Pons (tissue), 1 donor: ENCODE data around the gene ACTBL2.
"Not testable (repeated sequence)": the region's sequence is repeated elsewhere in the genome, so short reads cannot be mapped to it uniquely, and the experiment has no call there.

Experiments used
- DNase-seq: peaks from one replicate; pipeline ENCODE4 v3.0.0-alpha.2; 2016; ENCODE audit warnings: low spot score

The ACTBL2 gene

DNA sequence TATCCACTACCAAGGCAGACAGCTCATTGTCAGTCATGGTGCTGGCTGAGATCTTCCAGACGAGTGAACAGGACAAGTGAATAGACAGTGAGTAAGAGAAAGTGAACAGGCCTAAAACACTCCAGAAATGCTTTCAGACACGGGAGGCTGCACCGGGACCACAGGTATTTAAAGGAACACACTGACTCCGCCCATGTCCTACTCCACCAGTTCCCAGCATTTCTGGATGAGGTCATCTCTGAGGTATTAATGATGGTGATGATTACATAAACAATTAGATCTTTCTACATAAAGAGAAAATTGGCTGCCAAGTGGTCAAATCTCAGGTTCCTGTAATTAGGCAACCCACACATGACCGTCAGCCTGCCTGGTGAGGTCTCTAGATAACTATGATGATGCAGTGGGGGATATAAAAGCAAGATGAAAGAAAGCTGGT, at the start of gene ACTBL2:
Gene ACTBL2, minus strand, starts transcription at position 141 of the 436 bp plus-strand sequence. Its CDS starts 104 bp downstream, at position 37.
- DNase-seq = no peak

GRCh38 chr5:57531333-57531732, 48.7 kb upstream of the ACTBL2 start:
- no peak for DNase-seq

DNA sequence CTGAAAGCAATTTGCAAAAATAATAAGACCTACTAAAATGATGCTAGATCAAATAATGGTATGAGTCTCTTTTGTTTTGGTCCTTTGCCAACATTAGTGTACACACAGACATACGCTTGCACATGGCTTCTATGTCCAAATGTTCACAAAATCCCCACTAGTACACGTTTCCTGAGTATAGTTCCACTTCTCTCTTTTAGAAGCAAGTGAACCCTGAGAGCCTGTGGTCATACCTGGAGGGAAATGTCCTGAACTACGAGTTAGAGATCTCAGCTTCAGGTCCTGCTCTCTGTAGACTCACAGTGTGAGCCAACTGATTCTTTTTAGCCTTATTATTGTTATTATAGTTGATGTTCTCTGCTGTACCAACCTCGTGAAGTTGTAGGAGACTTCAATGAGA, 47.3 kb upstream of the ACTBL2 start:
- DNase-seq = no peak

- DNase-seq = no peak
Measured at GRCh38 chr5:57527870-57528269, 45.3 kb upstream of the ACTBL2 start.

- DNase-seq = no peak
Measured at GRCh38 chr5:57524348-57525060, 41.9 kb upstream of the ACTBL2 start.

DNA sequence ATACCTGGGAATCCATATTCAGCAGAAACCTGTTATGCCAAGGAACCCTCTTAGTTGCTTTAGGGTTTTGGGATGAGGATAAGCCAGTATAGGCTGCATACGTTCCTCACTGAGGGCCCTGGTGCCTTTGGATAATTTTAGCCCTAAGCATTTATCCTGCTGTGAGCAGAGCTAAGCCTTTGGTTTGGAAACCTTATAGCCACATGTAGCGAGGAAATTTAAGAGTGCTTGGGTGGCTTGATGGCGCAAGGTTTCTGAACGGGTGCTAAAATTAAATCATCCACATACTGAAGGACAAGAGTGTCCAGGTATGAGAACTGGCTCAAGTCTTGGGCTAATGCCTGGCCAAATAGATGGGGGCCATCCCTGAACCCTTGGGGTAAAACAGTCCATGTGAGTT, 39.9 kb upstream of the ACTBL2 start:
- DNase-seq = not testable (repeated sequence)

- not testable (repeated sequence) for DNase-seq
Measured at GRCh38 chr5:57518415-57518814, 35.8 kb upstream of the ACTBL2 start.

DNA sequence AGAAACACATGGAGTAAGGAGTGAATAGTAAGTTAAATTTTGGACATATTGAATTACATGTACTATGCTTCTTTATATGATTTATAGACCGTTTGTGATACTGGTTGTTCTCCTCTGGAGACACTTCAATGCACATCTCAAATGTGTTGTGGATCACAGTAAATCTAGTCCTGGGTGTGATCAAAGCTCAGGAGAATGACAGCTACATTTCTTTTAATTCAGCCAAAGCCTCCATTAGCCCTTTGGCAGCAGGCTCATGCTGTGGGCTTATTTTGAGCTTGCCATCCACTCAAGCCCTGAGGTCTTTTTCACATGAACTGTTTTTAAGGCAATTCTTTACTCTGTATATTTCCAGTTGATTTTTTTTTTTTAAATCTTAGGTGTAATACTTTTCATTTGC, 34.6 kb upstream of the ACTBL2 start:
- no peak for DNase-seq

- no peak for DNase-seq
Measured at GRCh38 chr5:57513785-57514184, 31.2 kb upstream of the ACTBL2 start.

DNA sequence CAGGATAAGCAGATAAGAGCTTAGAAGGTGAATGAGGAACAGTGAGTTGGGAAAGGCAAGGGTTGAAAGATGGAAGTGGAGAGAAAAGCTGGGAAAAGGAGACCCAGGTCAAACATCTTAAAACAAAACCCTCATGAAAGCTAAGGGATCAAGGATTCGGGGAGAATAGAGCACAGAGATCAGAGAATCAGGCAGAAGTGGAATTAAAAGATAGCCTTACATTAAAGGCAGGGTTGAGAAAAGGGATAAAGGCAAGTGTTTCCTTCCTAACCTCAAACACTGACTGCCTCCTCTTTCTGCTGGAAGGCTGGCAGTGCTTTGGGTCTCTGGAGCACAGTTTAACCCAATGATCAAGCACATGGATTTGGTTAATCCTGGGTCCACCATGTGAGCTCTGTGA, 28.7 kb upstream of the ACTBL2 start:
- no peak for DNase-seq

- DNase-seq = no peak
Measured at GRCh38 chr5:57509501-57510260, 27.1 kb upstream of the ACTBL2 start.

GRCh38 chr5:57508211-57508610, 25.6 kb upstream of the ACTBL2 start:
- DNase-seq = no peak

DNA sequence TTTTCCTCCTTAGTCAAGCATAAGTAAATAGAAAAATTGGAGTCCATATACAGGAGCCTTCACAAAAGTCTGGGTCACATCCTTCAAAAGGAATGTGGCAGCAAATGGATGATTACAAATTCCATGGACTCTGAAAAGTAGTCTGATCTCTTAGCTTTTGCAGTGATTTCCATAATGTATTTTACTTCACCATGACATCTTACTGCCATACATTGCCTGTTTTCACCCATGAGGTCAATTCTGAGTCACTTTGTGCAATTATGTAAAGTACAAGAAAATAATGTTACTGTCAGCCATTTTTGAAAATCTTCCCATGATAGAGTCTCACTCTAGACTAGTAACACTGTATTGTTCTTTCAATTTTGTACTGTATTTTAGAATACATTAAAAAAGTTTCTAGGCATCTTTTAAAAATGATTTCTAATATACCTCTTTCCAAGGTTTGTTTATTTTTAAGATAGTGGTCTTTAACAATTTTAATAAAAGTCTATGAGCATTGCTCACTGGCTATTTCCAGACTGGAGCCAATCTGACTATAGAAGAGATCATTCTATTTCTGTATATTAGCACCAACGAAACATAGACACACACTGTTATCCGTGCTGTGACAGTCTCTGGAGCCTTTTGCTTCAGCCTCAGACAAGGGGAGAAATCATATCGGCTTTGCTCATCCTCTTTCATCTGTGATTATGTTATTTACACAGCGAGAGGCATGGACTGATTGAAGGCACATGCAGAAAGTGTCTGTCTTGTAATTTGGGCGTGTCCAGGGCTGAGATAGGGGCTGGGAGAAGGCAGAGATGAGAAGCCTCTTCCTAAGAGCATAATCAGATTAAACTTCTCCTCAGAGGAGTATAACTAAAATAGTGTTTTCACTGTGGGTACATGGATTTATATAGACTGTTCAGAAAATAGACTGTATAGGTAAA, 22.9 kb upstream of the ACTBL2 start:
- DNase-seq = no peak

- DNase-seq = no peak
Measured at GRCh38 chr5:57504357-57504756, 21.7 kb upstream of the ACTBL2 start.

DNA sequence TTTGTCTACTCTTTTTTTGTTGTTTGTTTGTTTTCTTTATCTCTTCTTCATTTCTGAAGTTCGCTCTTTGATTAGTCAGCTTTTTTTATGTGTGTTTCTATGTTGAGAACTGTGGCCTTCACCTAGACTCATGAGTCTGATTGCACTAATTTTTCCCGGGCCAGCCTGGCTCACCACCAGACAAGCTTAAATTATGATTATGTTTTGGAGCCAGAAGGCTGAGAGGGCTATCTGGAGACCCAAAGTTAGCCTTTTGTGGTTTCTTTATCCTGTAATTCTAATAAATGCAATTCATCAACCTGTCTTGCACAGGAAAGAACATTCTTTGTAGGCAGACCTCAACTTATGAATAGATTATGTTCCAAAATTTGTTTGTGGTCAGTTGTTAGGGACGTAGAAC, 20.8 kb upstream of the ACTBL2 start:
- DNase-seq = no peak

DNA sequence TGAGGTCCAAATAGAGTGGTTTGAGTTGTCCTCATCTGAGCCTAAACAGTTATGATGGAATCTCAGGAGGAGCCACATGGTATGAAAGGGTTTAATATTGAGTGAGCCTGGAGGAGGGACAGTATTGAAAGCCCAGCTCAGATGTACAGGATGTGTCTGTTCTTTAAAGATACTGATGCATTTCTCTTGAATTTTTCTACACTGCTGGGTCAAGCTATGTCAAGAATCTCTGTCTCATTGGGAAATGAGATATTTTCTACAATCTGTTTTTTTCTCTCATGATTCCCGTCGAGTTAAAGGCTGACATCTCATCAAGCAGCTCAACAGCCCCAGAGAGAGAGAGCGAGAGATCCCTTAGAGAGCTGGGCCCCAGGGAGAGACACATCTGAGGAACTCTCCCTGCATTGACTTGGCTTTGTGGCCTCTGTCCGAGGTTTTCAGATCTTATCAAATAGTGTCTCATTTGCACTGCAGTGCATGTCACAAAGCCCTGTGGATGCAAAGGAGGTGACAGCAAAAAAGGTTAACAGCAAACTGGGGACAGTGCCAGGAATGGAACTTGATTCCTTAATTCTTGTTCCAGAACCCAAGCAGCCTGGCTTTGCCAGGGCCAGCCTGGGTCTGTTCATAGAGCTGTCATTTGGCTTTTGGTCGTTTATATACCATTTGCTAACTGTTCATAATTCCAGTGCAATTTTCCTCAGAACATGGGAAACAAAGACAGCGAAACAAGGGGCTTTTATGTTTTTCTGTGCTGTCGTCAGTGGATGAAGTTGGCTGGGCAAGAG, 19.0 kb upstream of the ACTBL2 start:
- DNase-seq = peak; percentile 39

- peak; percentile 72 for DNase-seq
Measured at GRCh38 chr5:57499262-57500050, 16.8 kb upstream of the ACTBL2 start.

GRCh38 chr5:57497733-57498132, 15.1 kb upstream of the ACTBL2 start:
- DNase-seq = no peak

- no peak for DNase-seq
Measured at GRCh38 chr5:57495285-57496086, 12.9 kb upstream of the ACTBL2 start.
